Stimulated activated CD8-positive, alpha-beta memory T cell treated with anti-CD3 and anti-CD28 coated beads, Interleukin-4, amount 100 ng/mL, for 1 hour (primary cell): ENCODE measurements around the gene JUN.

Source experiments
- DNase-seq, 2 donors: peaks; one replicate each; pipeline ENCODE4 v3.0.0-alpha.2; 2020; ENCODE audit warnings: low read depth in 2 of 2, low spot score in 1 of 2

Gene JUN

DNA sequence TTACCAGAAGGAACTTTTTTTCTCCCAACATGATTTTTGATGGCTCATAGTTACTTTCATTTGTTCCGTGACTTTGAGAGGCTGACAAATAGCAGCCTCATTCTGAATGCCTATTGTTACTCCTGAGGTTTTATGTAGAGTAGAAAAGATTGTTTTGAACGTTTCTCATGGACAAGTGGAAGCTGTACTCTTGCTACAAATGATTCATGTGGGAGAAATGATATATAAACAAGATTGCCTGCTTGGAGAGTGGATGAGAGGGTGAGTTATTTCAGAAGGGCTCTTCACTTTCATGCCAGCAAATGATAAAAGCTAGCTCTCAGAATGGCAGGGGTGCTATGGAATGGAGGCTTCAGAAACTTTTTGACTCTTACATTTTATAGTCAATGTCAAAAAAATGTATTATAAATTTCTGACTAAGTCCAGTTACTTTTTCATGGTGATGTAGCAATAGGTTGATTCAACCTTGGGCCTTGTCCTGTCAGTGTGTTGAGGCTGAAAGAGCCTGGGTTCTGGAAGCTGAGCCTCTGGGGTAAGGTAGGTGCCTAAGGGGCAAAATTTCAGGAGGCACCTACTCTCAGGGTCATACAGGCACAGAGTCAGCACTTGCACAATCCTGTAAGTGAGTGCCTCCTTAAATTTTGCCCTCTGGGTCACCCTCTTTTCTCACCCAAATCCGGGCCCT is 19.4 kb downstream of the JUN start:
- DNase-seq = no peak

DNA sequence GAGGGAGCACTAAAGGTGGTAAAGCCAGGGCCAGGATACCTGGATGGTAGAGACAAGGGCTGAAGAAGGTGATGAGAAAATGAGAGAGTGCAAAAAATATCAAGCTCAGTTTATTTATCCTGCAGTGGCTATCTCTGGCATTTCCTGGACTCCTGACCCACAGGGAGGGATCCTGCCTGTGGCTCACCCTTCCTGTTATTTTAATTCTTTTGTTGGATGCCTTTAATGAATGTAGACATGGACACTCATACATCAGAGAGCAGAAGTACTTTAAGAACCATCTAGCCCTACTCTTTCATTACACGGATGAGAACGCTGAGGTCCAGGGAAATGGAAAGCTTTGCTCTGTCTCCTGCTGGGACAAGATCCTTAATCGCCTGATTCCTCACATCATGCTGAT is 20.6 kb downstream of the JUN start:
- DNase-seq = no peak

DNA sequence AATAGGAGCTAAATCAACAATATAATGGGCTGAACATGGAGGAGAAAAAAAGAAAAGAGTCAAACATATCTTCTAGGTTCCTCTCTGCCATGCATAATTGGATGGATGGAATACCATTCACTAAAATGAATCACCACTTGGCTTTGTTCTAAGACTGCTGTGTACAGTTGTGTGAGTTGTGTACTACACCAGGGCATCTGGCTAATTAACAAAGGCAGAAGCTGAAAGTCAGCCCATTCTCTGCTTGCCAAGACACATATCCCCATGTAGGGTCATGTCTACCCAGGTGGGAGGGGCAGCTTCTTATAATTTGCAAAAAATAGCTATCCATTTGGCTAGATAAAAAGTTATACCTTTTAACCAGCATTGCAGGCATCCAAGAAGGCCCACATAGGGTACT is 21.0 kb downstream of the JUN start:
- no peak for DNase-seq

DNA sequence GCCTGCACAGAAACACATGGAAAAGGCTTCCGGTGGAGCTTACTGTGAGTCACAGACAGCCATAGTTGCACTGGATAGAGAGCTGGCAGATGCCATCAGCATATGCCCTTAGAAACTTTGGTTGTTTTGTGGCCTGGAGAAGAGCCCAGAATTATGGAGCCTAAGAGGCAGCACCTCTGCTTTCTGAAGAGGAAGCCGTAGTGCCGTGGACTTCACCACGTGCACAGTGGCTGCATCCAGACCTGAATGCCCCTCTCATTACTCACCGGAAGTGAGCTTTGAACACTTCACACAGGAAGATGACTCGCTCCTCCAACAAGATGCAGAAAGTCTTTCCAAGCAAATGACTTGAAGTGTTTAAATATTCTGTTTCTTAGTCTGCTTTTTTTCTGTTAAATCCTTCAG is 28.4 kb downstream of the JUN start:
- peak in 1 of 2 donors; percentile 26 for DNase-seq

- no peak for DNase-seq
Measured at GRCh38 chr1:58754683-58755467, 29.0 kb downstream of the JUN start.

DNA sequence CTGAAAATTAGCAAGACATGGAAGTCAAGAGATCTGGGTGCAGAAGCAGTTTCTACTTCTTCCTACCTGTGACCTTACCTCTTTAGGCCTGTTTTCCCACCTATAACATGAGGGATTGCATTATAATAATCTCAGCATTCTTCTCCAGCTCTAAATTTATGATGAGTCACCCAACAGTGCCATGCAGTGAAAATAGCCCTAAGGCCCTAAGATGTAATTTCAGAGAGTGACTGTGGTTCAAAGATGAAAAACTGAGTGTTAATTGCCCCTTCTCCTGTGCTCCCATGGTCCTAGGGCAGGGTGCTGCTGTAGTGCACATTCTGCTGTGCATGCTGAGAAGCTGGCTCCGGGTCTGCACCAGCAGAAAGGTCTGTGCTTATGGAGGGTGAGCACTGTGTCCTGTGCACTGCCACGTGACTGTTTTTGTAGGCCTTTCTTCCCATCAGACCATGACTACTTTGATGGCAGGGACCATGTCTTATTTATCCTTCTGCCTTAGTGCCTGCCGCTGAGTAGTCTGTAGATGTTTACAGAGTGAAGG is 29.7 kb downstream of the JUN start:
- no peak for DNase-seq

GRCh38 chr1:58753431-58753866 is 30.4 kb downstream of the JUN start:
- DNase-seq = no peak

DNA sequence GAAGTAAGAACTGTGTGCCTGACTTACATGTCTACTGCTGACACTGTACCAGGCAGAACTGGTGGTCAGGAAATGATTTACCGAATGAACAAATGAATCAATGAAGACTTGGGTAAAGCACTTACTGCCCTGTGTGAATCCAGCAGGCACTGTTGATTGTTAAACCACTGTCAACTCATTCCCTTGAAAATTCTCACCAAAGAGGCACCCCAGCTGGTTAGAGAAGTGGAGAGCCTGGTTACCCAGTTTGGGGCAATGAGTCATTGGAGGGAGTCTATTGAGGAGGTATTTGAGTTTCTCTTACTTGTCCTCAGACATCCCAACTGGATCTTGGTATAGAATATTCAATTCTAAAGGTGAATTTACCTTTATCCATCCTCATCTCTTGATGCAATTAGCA is 34.2 kb downstream of the JUN start:
- DNase-seq = no peak

DNA sequence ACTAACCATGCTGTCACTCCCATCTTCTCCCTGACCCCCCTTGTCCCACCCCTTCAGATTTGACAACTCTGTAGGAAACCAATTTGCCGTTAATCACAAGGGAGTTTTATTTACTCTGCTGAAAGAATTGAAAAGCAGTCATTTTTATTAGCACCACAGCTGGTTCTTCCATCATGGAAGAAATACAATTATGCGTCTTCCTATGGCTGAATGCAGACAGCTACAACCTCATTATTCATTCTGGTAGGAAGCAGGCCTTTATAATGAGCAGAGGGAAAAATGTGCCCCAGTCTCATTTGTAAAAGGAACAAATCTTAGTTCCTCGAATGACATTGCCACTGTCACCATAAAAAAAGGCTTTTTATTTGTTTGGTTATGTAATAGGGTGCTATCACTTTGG is 35.2 kb downstream of the JUN start:
- no peak for DNase-seq

DNA sequence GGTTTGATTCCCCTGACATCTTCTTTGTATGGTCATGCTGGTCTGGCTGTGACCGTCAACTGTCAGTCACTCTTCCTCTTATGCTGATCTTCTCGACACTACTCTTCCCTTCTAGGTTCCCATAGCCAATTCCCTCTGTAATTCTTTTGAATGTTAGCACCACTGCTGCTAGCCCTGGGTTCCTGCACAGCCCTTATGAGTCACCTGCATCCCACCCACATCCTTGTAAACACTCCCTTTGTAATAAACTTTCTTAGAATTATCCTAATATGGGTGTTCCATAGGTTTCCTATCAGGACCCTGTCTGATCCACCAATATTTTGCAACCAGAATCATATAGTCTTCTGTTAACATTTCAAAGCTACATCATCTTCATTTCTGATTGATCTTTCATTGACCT is 37.1 kb downstream of the JUN start:
- no peak for DNase-seq

DNA sequence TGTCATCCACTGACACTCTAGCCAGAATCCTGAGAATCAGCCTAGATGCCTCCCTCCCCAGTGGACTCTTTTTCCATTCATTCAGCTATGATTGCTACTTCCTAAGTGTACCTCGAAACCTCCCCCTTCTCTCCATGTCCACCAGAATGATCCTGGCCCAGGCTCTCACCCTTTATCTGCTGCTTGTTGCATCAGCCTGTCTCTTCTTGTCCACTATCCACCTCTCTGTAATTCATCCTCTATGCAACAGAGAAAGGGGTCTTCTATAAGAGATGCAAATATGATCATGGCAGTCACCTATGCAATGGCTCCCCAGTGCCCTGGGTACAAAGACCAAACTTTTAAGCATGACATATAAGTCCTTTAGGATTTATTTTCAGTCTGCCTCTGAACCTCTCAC is 37.7 kb downstream of the JUN start:
- no peak for DNase-seq

DNA sequence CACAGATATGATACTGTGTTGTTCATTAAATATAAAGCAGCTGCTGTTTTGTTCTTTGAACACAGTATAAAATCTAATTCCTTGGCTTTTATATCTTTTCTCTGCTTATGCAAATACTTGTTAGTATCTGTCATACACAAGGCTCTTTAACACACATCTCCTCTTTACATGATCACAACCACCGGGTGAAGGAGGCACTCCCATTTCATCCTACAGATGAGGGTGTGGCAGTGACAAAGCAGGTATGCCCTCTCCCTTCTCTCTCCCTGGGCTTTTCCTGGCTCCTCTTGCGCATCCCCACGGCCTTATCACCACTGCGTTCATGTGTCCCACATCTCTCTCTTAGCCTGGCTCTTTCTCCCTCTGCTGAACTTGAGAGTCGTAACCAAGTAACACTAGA is 38.2 kb downstream of the JUN start:
- DNase-seq = no peak

- no peak for DNase-seq
Measured at GRCh38 chr1:58745117-58745516, 38.7 kb downstream of the JUN start.

DNA sequence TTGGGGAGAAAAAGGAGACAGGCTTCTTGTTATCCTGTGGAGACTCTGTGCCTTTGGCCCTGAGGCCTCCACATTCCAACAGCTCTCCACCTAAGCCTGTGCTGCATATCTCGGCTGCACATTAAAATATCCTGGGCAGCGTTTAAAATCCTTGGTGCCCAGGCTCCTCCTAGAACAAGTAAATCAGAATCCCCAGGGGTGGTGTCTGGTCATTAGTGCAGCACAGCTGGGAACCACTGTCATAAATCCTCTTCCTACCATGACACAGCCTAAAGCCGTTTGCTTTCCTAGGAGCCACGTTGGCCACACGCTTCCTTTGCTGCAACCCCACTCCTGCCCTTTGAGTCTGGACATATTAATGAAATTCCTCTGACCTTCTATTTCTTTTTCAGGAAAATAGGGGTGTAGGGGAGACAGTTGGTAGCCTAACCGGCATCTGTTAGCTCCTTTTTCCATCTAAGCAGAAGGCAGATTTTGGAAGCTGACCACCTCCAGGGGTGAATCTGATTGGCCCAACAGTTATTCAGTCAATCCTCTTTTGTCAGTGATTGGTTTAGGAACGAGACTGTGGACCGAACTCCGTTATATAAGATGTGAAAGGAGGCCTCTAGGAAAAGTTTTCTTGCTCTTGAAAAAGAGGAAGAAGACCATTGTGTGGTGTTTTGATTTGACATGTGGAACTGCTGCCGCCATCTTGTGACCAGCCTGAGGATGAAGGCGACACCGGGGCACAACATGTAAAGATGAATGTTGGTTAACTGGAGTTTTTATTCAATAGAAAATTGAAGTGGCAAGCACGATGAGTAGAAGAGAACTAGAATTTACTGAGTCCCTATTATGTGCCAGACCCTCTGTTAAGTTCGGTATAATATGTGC is 41.9 kb downstream of the JUN start:
- no peak for DNase-seq

DNA sequence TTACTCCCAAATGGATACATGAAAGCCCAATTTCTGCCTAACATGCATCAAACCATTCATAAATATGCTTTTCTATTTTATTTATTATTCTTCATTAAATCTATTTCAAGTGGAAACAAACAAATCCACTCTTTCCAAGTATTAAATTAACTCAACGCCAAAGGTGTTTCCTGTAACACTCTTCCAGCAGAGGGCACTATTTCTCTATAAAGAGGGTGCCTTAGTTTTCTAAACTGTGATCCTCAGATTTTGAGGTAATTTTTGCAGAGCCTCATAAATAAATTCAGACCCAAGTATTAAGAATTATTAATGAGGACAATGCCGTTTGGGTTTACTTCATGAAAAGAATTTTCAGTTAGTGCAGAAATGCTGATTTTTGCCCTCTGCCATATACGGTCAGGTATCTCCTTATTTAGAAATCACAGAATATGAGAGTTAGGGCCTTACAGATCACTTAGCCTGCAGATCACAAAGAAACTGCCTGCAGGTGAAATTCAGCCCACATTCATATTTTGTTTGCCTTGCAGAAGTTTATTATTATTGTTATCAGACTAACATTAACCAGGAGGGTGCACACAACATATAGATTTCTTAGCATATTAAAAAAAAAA is 43.9 kb downstream of the JUN start:
- DNase-seq = no peak

DNA sequence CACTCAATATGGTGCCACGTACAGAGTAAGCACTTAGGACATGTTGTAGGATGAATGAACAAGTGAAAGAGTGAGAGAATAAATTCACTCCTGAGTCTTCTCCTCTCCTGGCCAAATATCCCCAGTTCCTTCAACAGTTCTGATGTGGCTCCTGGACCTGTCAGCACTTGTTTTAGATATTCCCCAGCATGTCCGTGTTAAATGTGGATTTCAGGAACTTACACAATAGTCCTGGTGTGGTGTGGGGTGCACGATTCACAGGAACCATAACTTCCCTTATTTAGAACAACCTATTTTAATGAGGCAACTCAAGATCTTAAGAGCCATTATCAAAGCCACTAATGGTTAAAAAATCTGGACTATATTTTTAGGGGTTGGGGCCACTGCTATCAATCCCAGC is 45.0 kb downstream of the JUN start:
- no peak for DNase-seq

DNA sequence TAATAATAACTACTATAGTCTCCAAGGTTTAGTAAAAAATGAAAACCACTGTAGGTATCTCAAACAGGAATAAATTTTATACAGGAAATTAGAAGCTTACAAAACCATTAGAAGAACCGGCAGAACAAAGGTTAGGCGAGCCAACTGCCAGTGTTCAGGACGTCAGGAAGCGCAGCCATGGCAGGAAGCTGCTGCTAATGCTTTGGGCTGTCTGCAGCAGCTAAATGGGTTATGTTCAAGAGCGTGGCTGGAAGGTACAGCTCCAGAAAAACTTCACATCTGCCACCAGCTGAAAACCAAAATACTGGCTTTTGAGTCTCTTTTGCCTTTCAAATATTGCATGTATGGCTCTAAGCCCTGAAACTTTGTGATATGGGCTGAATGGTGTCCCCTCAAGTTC is 48.3 kb downstream of the JUN start:
- DNase-seq = no peak

GRCh38 chr1:58734630-58735029 is 49.2 kb downstream of the JUN start:
- DNase-seq = no peak

GRCh38 chr1:58732087-58732775 is 51.6 kb downstream of the JUN start:
- DNase-seq = no peak
